ENCODE results near the gene POFUT1.
A peak's percentile ranks its signal among the peaks of the same experiment; 100 is the strongest.
"Not testable (repeated sequence)": the region's sequence is repeated elsewhere in the genome, so short reads cannot be mapped to it uniquely, and the experiment has no call there.

The POFUT1 gene

DNA sequence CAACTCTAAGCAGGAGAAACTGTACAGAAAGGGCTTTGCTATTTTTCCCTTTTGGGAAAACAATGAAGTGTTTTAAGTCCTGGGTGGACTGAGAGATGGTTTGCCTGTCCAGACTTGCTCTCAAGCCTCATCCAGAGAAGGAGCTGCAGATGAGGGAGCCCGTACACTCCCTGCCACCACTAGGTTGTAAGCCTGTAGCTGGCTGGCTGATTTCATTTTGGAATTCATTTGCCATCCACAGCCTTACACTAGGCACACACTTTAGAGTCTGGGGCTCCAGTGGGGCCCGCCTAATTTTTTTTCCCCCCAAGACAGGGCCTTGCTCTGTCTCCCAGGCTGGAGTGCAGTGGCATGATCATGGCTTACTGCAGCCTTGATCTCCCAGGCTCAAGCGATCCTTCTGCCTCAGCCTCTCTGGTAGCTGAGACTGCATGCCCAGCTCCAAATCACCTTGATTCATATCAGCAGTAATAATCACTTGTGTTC is 28.4 kb downstream of the POFUT1 start:
- DNase-seq (ENCODE audit: low spot score) = no peak

DNA sequence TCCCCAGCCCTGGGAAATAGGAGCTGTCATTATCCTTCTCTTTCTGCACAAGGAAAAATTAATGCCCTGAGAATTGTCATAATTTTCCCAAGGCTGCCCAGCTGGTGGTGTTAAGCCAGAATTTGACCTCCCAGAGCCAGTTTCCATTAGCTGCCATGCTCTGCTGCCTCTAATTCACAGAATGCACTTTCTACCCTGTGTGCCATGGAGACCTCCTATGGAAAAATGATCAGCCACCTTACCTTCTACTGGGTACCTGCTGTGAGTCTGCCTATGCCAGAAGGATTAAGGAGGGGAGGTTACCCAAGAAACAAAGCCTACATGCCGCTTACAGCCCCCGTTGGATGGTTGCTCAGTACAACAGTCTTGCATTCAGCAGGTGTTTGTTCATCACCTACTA is 29.1 kb downstream of the POFUT1 start:
- no peak for DNase-seq (ENCODE audit: low spot score)

DNA sequence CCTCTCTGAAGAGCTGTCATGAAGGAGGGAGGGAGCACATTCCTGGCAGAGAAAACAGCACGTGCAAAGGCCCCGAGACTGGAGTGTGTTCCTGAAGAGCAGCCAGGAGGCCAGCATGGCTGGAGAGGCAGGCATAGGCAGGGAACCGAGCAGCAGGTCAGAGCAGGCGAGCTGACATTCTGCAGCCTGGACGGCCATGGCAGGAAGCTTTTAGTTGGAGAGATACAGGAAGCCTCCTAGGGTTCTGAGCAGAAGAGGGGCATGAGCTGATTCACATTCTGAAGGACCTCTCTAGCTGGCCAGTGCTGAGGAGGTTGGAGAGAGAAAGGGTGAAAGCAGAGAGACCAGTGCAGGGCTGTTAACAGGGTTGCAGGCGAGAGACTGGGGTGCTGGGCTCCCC is 29.7 kb downstream of the POFUT1 start:
- DNase-seq (ENCODE audit: low spot score) = no peak

DNA sequence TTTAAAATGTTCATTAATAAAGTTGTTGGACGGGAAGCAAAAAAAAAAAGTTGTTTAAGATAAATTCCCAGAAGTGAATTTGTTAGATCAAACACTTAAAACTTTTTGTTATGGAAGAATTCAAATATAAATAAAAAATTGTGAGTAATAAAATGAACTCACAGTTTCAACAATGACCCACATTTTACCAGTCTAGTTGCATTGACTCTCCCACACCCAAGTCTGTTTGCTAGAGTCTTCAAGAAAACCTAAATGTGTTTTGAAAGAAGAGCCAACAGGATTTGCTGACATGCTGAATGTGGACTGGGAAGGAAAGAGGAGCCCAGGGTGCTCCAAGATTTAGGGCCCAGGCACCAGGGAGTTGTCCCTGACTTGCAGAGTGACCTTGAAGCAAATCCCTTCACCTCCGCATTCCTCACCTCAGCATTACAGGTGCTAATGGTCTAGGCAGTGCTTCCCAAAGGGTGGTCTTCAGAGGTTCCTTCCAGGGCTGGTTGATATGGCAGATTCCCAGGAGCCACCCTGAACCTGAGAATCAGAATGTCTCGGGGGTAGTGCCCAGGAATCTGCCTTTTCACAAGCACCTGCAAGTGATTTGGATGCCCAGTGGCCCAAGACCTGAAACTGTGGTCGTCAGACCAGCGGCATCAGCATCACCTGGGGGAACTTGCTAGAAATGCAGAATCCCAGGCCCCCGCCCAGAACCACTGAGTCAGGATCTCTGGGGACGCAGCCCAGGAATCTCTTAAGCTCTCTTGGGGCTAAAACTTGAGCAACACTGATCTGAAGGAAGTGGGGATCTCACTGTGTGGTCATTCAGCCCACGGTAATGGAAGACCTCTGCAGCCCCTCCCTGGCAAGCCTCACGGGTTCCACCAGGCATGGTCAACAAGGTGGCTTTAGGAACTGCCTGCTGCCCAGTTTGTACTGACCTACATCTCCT is 31.1 kb downstream of the POFUT1 start:
- DNase-seq (ENCODE audit: low spot score) = no peak

DNA sequence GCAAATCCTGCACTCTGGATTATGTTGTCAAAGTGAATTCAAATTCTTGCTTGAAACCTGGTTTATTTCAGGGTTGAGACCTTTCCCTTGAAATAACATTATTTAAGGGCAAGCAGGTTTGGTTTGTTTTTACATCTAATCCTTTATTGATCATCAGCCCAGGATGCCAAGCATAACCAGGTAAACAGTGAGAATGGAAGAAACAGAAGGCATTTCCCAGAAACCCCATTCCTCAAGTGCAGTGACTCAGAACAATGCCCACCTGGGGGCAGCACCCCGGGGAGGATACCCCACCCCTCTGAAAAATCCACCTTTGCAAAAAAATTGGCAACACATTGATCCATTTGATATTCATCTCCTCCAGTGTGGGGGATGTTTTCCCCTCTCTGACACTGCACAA is 32.5 kb downstream of the POFUT1 start:
- DNase-seq (ENCODE audit: low spot score) = no peak

DNA sequence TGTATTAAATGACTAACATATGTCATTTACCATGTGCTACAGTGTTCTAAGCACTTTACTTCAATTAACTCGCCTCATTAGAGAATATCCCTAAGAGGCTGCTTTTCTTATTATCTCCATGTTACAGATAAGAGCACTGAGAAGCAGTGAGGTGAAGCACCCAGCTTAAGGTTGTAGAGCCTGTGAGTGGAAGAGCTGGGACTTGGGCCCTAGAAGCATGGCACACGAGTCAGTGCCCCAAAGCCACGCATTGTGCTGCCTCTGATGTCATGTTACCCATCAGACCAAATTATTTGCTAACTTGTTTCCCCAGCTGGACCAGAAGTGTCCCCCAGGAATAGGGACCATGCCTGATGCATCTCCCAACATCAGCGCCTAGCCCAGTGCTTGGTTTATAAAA is 34.1 kb downstream of the POFUT1 start:
- DNase-seq (ENCODE audit: low spot score) = no peak

DNA sequence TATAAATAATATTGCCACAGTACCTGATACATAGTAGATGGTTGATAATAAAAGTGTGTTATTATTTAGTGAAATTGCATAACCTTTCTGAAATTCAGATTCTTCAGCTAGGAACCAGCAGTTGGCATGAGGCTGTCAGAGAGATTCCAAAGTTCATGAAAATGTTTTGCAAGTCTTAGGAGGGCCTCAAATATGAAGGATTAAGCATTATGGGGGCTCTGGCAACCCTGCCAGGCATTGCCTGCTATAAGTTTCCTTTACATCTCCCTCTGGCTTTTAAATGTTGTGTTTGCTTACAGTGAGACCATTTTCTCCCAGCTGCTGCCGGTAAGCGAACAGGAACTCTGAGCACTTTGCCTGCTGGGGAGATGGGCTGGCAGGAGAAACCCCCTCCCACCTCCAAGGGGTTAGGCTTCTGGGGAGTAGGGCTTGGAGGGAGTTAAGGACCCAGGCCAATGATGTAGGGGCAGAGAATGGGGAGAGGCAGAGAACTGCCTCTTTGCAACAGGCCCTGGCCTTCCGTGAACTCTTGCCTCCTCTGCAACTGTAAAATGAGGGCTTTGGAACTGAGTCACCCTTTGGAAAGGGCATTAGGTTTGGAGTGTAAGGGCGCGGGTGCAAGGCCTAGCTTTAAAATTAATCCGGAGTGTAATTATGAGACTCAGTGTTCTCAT is 36.6 kb downstream of the POFUT1 start:
- DNase-seq (ENCODE audit: low spot score) = no peak

DNA sequence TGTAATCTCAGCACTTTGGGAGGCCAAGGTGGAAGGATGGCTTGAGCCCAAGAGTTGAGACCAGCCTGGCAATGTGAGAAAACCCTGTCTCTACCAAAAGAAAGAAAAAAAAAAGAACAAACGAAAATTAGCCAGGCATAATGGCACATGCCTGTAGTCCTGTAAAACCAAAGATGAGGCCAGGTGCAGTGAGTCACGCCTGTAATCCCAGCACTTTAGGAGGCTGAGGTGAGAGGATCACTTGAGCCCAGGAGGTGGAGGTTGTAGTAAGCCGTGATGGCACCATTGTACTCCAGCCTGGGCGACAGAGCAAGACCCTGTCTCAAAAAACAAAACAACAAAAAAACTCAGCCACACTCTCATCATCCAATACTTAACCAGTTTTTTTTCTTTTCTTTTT is 37.3 kb downstream of the POFUT1 start:
- DNase-seq (ENCODE audit: low spot score) = no peak

DNA sequence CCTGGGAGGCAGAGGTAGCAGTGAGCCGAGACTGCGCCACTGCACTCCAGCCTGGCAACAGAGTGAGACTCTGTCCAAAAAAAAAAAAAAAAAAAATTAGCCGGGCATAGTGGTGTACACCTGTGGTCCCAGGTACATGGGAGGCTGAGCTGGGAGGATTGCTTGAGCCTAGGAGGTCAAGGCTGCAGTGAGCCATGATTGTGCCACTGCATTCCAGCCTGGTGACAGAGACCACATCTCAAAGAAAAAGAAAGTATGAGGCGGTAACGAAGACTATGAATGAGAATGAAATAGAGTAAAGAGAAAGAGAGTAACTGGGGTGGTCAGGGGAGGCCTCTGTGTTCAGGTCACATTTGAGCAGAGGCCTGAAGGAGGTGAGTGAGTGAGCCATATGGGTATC is 38.5 kb downstream of the POFUT1 start:
- not testable (repeated sequence) for DNase-seq (ENCODE audit: low spot score)

DNA sequence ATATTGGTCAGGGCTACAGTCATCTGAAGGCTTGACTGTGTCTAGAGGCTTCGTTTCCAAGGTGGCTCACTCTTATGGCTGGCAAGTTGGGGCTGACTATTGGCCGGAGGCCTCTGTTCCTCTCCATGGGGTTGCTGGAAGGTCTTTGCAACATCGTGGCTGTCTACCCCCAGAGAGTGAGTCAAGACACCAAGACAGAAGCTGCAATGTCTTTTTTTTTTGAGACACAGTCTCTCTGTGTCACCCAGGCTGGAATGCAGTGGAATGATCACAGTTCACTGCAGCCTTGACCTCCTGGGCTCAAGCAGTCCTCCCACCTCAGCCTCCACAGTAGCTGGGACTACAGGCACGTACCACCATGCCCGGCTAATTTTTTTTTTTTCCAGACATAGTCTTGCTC is 40.4 kb downstream of the POFUT1 start:
- DNase-seq (ENCODE audit: low spot score) = no peak

DNA sequence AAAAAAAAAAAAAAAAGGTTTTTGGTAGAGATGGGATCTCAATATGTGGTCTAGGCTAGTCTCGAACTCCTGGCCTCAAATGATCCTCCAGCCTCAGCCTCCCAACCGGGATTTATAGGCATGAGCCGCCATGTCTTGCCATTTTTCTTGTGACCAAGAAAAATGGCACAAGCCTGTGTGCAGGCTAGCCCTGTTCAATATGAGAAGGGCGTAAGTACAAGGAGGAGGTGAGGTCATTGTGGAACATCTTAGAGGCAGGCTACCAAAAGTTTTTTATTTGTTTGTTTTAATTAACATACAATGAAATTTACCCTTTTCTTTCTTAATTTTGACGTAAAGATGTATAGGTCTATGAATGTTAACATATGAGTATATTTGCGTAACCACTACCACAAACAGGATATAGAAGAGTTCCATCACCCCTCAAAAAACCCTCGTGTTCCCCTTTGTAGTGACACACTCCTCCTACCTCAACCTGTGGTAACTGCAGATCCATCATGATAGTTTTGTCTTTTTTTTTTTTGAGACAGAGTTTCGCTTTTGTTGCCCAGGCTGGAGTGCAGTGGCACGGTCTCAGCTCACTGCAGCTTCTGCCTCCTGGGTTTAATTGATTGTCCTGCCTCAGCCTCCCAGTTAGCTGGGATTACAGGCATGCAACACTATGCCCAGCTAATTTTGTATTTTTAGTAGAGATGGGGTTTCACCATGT is 41.5 kb downstream of the POFUT1 start:
- no peak for DNase-seq (ENCODE audit: low spot score)

DNA sequence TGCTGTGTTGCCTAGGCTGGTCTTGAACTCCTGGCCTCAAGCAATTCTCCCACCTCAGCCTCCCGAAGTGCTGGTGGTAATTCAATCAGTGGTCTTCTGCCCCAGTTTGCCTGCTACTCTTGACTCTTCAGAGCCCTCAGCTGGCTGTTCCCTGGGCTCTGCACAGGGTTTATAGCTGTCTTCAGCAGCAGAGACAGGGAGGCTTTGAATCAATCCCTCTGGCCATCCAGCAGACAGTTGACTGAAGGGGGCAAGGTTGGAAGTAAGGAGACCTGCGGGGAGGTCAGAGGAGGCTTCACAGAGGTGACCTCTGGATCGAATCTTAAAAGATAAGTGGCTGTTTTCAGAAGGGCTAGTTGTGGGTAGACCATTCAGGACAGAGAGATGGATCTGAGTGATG is 43.8 kb downstream of the POFUT1 start:
- no peak for DNase-seq (ENCODE audit: low spot score)

DNA sequence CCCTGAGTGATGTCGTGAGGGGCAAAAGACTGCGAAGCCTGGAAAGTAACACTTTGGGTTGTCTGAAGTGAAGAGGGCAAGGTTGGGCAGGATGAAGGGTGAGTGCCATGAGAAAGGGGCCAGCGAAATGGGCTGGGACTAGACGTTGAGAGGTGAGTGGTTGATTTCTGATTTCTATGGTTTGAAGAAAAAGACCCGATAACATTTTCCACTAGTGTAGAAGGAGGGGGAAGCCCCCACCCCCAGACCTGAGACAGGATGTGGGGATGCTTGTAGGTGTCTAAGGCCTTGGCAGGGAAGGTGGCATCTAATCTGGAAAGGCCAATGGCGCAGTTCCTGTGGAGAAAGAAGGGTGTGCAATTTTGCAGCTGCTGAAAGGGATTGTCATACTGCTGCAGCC is 44.5 kb downstream of the POFUT1 start:
- DNase-seq (ENCODE audit: low spot score) = no peak

DNA sequence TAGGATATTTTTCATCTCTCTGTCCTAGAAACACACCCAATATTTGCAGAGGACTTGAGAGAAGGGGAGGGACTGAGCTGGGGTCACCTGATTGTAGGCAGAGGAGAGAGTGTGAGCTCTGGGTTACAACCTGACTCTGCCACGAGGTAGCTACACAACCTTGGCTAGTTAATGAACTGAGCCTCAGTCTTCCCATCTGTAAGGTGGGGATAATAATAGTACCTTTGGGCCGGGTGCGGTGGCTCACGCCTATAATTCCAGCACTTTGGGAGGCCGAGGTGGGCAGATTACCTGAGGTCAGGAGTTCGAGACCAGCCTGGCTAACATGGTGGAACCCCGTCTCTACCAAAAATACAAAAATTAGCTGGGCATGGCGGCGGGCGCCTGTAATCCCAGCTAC is 53.3 kb downstream of the POFUT1 start:
- DNase-seq (ENCODE audit: low spot score) = not testable (repeated sequence)

DNA sequence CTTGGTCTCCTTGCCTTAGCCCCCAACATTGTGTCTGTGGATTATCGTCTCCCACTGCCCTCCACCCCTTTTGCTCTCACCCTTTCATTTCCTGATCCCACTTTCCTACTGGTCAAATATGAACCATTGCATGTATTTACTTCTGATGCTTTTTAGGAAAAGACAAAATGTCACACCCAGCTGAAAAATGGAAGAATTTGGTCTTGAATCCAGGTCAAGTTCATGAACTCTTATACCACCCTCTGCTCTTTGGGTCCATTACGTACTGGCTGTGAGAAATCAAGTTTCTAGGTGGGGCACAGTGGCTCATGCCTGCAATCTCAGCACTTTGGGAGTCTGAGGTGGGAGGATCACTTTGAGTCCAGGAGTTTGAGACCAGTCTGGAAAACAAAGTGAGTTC is 54.0 kb downstream of the POFUT1 start:
- DNase-seq (ENCODE audit: low spot score) = no peak

DNA sequence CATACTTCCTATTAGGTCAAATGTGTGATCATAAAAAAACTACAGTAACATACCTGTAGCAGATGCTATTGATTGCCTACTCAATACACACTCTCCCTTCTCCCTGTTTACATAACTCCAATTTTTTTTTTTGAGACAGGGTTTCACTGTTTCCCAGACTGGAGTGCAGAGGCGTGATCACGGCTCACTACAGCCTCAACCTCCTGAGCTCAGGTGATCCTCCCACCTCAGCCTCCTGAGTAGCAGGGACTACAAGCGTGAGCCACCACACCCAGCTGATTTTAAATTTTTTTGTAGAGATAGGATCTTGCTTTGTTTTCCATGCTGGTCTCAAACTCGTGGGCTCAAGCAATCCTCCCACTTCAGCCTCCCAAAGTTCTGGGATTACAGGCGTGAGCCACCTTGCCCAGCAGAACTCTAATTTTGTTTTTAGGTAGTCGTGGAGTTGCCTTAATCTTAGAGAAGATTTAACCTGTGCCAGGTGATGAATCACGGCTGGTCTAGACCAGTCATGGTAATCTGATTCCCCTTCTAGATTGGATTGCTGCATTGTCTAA is 55.8 kb downstream of the POFUT1 start:
- no peak for DNase-seq (ENCODE audit: low spot score)

DNA sequence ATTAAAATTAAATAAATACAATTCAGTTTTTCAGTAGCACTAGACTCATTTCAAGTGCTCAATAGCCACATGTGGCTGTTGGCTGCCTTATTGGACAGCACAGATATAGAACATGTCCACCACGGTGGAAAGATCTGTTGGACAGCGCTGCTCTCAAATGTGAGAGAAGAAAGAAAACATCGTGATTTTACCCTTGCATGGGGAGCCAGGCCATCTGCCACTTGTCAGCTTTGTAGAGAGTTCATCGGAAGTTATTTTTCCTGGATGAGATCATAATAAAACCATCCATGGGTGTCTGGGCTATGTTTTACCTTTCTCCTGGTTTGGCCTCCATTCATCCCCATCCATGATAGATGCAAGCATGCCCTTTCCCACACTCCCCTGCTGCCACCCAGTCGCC is 63.9 kb downstream of the POFUT1 start:
- peak; percentile 84 for DNase-seq (ENCODE audit: low spot score)

DNA sequence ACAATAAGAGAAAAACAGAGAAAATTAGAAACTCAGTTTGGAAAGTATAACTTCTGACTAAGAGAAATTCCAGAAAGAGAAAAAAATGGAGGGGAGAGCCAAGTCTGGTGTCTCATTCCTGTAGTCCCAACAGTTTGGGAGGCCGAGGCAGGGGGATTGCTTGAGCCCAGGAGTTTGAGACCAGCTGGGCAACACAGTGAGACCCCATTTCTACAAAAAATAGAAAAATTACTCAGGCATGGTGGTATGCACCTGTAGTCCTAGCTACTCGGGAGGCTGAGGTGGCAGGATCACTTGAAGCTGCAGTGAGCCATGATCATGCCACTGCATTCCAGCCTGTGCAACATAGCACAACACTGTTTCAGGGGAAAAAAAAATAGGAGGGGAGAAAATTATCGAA is 66.7 kb downstream of the POFUT1 start:
- DNase-seq (ENCODE audit: low spot score) = no peak

DNA sequence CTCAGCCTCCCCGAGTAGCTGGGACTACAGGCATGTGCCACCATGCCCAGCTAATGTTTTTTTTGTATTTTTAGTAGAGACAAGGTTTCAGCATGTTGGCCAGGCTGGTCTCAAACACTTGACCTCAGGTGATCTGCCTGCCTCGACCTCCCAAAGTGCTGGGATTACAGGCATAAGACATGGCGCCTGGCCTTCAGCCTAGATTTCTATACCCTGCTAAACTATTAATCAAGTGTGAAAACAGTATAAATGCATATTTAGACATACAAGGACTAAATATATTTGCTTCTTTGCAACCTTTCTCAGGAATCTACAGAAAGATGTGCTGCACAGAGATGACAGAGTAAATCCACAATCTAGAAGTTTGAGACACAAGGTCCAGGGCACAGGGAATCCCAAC is 67.5 kb downstream of the POFUT1 start:
- not testable (repeated sequence) for DNase-seq (ENCODE audit: low spot score)

DNA sequence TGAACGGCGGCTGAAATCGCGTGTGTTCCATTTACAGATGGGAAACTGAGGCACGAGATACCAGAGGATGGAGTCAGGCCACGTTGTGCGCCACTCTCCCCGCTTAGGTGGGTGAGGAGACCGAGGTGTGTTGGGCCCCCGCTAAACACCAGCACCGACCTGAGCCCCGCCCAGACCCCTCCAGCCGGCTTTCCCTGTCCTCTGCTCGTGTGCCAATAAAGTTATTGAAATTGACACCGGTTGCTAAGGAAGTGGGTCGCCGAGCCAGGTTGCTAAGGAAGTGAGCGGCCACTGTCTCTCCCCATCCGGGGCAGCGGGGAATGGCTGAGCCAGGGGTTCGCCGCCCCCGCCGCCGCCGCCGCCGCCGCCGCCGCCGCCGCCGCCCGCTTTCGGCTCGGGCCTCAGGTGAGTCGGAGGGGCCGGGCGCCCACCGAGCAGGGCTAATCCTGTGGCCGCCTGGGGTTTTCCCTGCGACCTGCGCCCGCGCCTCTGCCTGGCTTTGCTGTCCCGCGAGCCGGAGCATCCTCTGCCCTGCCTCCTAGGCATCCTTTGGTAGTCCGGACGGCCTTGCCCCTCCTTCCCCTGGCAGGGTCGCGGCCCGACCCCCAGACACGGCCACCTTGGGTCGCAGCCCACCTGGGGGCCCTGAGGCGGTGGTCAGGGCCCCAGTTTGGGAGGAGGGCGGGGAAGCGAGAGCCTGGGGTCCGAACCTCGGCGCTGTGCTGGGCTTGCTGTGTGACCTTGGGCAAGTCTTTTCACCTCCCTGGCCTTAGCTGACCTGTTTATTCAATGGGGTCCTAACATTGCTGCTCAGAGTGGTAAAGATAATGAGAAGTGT is 69.9 kb downstream of the POFUT1 start, which contains the start of gene KIF3B:
KIF3B (plus strand) TSS at position 291 of the 838 bp plus-strand sequence. CDS start 32,127 bp downstream, outside the sequence.
- DNase-seq (ENCODE audit: low spot score) = peak; percentile 86

DNA sequence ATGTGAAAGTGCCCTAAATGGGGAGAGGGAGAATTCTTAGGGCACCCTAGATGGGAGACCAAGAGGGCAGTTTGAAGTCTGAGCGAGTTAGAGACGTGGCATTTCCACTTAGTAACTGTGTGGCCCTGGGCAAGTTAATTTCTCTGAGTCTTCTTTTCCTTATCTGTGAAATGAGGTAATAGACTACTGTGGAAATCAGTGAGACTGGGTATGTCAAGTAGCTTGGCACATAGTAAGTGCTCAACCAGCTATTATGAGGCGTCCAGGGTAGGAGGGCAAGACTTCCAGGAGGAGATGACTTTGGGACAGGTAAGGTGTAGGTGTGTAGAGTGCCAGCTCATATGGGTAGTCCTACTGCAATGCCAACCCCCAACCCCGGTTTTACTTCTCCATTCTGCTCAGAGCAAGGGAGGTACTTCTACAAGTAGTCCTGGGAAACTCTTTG is 70.5 kb downstream of the POFUT1 start:
- no peak for DNase-seq (ENCODE audit: low spot score)

All from cerebellar cortex (tissue), 1 donor.